Endothelial cell of umbilical vein (primary cell): ENCODE measurements around the gene TEN1. TPM values are rescaled to one million over a fixed set of nuclear protein-coding genes. Genes with fewer than 3 reads are reported as not detected.

Experiments used
- BruUV-seq: library from RNA; stranded (reverse); fragments of 400-500 nt; replicated peaks from 2 replicates; lab custom pipeline; 2021; lab: Mats Ljungman, UMichigan
- CTCF ChIA-PET: fragments of 300-600, 350-600 bp; sonication (Branson Sonifier 250); formaldehyde crosslinking; loops from one replicate; lab custom pipeline; 2021; ENCODE audit warnings: antibody characterized with exemption, inconsistent platforms; lab: Charles Lee
- POLR2A ChIA-PET: fragments of 300-600, 350-600 bp; sonication (Branson Sonifier 250); formaldehyde crosslinking; loops from one replicate; lab custom pipeline; 2021; ENCODE audit warnings: antibody characterized with exemption, inconsistent platforms; lab: Charles Lee
- DNase-seq: peaks from one replicate; pipeline ENCODE4 v3.0.0-alpha.2; 2011; ENCODE audit warnings: low read depth, low spot score
- FAIRE-seq: peaks from 2 replicates; lab custom pipeline; 2011; peaks lifted over from hg19 to GRCh38; lab: Jason Lieb, UNC
- H2AFZ ChIP-seq: 2 replicates; pipeline ENCODE4 v1.6.0; 2012; ENCODE audit warnings: low read depth, low read length, control low read depth, inconsistent platforms
- H3K27ac ChIP-seq: 2 replicates; pipeline ENCODE4 v1.5.1; 2011; ENCODE audit warnings: low read depth, mild to moderate bottlenecking, control low read depth, low read length, moderate library complexity; ENCODE audit not compliant: insufficient read depth
- H3K27me3 ChIP-seq, 2 experiments: 2 replicates each; pipeline versions ENCODE4 v1.6.0 to v1.6.1; 2011; ENCODE audit warnings: low read length in 2 of 2, mixed read lengths in 1 of 2; ENCODE audit not compliant: control insufficient read depth in 2 of 2, insufficient read depth in 2 of 2
- H3K36me3 ChIP-seq, 2 experiments: 2 replicates in 1 of 2; 3 replicates in 1 of 2; pipeline ENCODE4 v1.5.1; 2011; ENCODE audit warnings: low read length in 2 of 2, mild to moderate bottlenecking in 1 of 2, moderate library complexity in 1 of 2; ENCODE audit not compliant: control insufficient read depth in 2 of 2, insufficient read depth in 2 of 2; ENCODE audit errors: extremely low read depth in 1 of 2
- H3K4me1 ChIP-seq: 3 replicates; pipeline ENCODE4 v1.5.1; 2011; ENCODE audit warnings: mild to moderate bottlenecking, low read length; ENCODE audit not compliant: control insufficient read depth, insufficient read depth; ENCODE audit errors: extremely low read depth
- H3K4me2 ChIP-seq: 2 replicates; pipeline ENCODE4 v1.6.1; 2011; ENCODE audit warnings: low read length, control low read depth, mixed read lengths; ENCODE audit not compliant: insufficient read depth
- H3K4me3 ChIP-seq, 3 experiments: fragments of 200-600 bp in 1 of 3; sonication (generic), shearing (Covaris generic) in 1 of 3; replicated peaks in 1 of 3; 2 replicates each; pipeline ENCODE4 v1.5.1; 2011 to 2016; ENCODE audit warnings: control low read depth in 3 of 3, low read length in 3 of 3, mild to moderate bottlenecking in 2 of 3, inconsistent platforms in 1 of 3, low read depth in 1 of 3, moderate library complexity in 1 of 3; ENCODE audit not compliant: insufficient read depth in 1 of 3
- H3K79me2 ChIP-seq: 2 replicates; pipeline ENCODE4 v1.6.0; 2012; ENCODE audit warnings: low read length, inconsistent platforms; ENCODE audit not compliant: control insufficient read depth, insufficient read depth
- H3K9ac ChIP-seq: replicated peaks from 2 replicates; pipeline ENCODE3; 2011; ENCODE audit warnings: low read length, control low read depth; ENCODE audit not compliant: insufficient read depth; ENCODE audit errors: extremely low read depth
- H3K9me1 ChIP-seq: replicated peaks from 3 replicates; pipeline ENCODE4 v1.6.0; 2011; ENCODE audit warnings: mild to moderate bottlenecking, low read length; ENCODE audit not compliant: control insufficient read depth, insufficient read depth; ENCODE audit errors: extremely low read depth
- H3K9me3 ChIP-seq: replicated peaks from 2 replicates; pipeline ENCODE4 v1.5.1; 2012; ENCODE audit warnings: low read length, inconsistent platforms; ENCODE audit not compliant: control insufficient read depth, insufficient read depth
- H4K20me1 ChIP-seq: replicated peaks from 2 replicates; pipeline ENCODE3; 2011; ENCODE audit warnings: mild to moderate bottlenecking, low read length; ENCODE audit not compliant: control insufficient read depth, insufficient read depth; ENCODE audit errors: extremely low read depth
- EZH2 ChIP-seq: IDR thresholded peaks from 2 replicates; pipeline ENCODE4 v1.6.1; 2012; ENCODE audit warnings: borderline replicate concordance, low read depth, mild to moderate bottlenecking, moderate library complexity, low read length, inconsistent platforms; ENCODE audit not compliant: severe bottlenecking
- FOS ChIP-seq: IDR thresholded peaks from 2 replicates; pipeline ENCODE4 v1.6.1; 2011; ENCODE audit warnings: mild to moderate bottlenecking, low read length, moderate library complexity, borderline replicate concordance; ENCODE audit not compliant: insufficient read depth
- GATA2 ChIP-seq: IDR thresholded peaks from 2 replicates; pipeline ENCODE4 v1.7.0; 2011; ENCODE audit warnings: low read depth, mild to moderate bottlenecking, moderate library complexity, mixed read lengths, low read length; ENCODE audit not compliant: insufficient read length, insufficient read depth
- JUN ChIP-seq: IDR thresholded peaks from 2 replicates; pipeline ENCODE4 v1.6.1; 2011; ENCODE audit warnings: borderline replicate concordance, low read depth; ENCODE audit not compliant: insufficient read length, insufficient read depth
- MYC ChIP-seq: IDR thresholded peaks from one replicate; pipeline ENCODE4 v1.6.1; 2011; ENCODE audit warnings: mild to moderate bottlenecking, low read depth, low read length
- POLR2A ChIP-seq: IDR thresholded peaks from 2 replicates; pipeline ENCODE4 v1.6.1; 2012; ENCODE audit warnings: low read depth, mild to moderate bottlenecking, control low read depth, low read length
- POLR2AphosphoS5 ChIP-seq: IDR thresholded peaks from 2 replicates; pipeline ENCODE4 v1.6.1; 2012; ENCODE audit warnings: low read depth, mild to moderate bottlenecking, control low read depth, low read length, moderate library complexity; ENCODE audit not compliant: insufficient read depth
- dilution Hi-C: fragments of 300-500 bp; cut with MboI; formaldehyde crosslinking; loops from one replicate; pipeline ENCODE4 v1.15.0; 2019; ENCODE audit warnings: low sequenced_read_pairs; ENCODE audit not compliant: extremely low pct_ligation_motif_present
- intact Hi-C: fragments of 100-400 bp; cut with micrococcal nuclease; formaldehyde crosslinking; loops from one replicate; pipeline ENCODE4 v1.10.0; 2022
- polyA plus RNA-seq, 4 experiments: library from polyadenylated mRNA; depleted of rRNA in 3 of 4; stranded (reverse) in 3 of 4; unstranded in 1 of 4; fragments of >200 nt; gene quantifications; 2 replicates each; pipeline versions ENCODE4 v1.2.1 to v1.2.3, GENCODE V29; 2011 to 2012; ENCODE audit warnings: missing spikeins in 1 of 4
- total RNA-seq: library from RNA; stranded (reverse); gene quantifications from 2 replicates; pipeline ENCODE4 v1.2.3, GENCODE V29; 2021
- TF ChIP-seq, protein P1 (sequence below): IDR thresholded peaks from 2 replicates; pipeline ENCODE4 v1.6.1; 2011; ENCODE audit not compliant: insufficient read depth, insufficient read length
- TF ChIP-seq, protein P2 (sequence below), 2 donors: IDR thresholded peaks; 1 replicate in 1 of 2; 2 replicates in 1 of 2; pipeline ENCODE4 v1.5.1; 2011; ENCODE audit warnings: low read length in 2 of 2, mild to moderate bottlenecking in 2 of 2, moderate library complexity in 2 of 2, control low read depth in 1 of 2, inconsistent platforms in 1 of 2, low read depth in 1 of 2; ENCODE audit not compliant: insufficient read depth in 1 of 2; ENCODE audit errors: extremely low read depth in 1 of 2

TEN1 gene
- total and polyA plus RNA-seq, 2 donors (not counting 3 experiments of a cell fraction or from before 2014, with no cell fraction given): 18.8 to 29.0 TPM

DNA sequence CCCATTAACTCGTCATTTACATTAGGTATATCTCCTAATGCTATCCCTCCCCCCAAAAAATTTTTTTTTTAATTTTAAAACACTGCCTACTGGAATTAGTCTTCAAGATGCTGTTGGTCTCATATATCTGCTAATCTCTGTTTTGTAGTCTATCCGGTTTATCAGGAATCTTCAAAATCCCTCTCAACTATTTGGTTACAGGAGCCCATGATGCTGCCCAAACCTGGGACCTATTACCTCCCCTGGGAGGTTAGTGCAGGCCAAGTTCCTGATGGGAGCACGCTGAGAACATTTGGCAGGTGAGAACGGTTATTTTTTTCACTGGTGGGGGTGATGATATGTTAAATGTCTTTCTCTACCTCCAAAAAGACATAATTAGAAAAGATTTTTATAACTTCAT is 6.9 kb downstream of the TEN1 start:
- TF ChIP-seq GATA2: no peak
- no peak for TF ChIP-seq EZH2
- no peak for TF ChIP-seq MYC
- TF ChIP-seq, protein P1, sequence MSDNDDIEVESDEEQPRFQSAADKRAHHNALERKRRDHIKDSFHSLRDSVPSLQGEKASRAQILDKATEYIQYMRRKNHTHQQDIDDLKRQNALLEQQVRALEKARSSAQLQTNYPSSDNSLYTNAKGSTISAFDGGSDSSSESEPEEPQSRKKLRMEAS: no peak
- TF ChIP-seq JUN: no peak
- no peak for TF ChIP-seq POLR2A
- no peak for TF ChIP-seq FOS
- TF ChIP-seq, protein P2, sequence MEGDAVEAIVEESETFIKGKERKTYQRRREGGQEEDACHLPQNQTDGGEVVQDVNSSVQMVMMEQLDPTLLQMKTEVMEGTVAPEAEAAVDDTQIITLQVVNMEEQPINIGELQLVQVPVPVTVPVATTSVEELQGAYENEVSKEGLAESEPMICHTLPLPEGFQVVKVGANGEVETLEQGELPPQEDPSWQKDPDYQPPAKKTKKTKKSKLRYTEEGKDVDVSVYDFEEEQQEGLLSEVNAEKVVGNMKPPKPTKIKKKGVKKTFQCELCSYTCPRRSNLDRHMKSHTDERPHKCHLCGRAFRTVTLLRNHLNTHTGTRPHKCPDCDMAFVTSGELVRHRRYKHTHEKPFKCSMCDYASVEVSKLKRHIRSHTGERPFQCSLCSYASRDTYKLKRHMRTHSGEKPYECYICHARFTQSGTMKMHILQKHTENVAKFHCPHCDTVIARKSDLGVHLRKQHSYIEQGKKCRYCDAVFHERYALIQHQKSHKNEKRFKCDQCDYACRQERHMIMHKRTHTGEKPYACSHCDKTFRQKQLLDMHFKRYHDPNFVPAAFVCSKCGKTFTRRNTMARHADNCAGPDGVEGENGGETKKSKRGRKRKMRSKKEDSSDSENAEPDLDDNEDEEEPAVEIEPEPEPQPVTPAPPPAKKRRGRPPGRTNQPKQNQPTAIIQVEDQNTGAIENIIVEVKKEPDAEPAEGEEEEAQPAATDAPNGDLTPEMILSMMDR (IDR thresholded peaks at IDR 0.05; ENCODE audit: extremely low read depth in 1 of 2, insufficient read depth in 1 of 2, low read depth in 1 of 2, low read length in 2 of 2): no peak
- no peak for TF ChIP-seq POLR2AphosphoS5
- no peak overlapping the region for H3K9ac ChIP-seq
- FAIRE-seq: no peak
- no peaks in the 10 kb centered on the region for H3K27me3 ChIP-seq
- no peaks in the 10 kb centered on the region for H3K79me2 ChIP-seq
- no peaks in the 10 kb centered on the region for H3K4me1 ChIP-seq
- CTCF ChIA-PET: no interaction called here
- H3K9me3 ChIP-seq: no peaks in the 10 kb centered on the region
- no peaks in the 10 kb centered on the region for H3K9me1 ChIP-seq
- no peak overlapping the region for H3K4me2 ChIP-seq
- no peak for DNase-seq
- no peaks in the 10 kb centered on the region for H4K20me1 ChIP-seq
- H3K4me3 ChIP-seq: no peak overlapping the region
- POLR2A ChIA-PET: no interaction called here
- dilution Hi-C loops (no loop called here), intact Hi-C loops (no loop called here)
- H3K36me3 ChIP-seq: no peaks in the 10 kb centered on the region
- no TSS peak for BruUV-seq
- no peak overlapping the region for H2AFZ ChIP-seq
- H3K27ac ChIP-seq: no peak overlapping the region
